ENCODE measurements around the gene PLEK. TPM values are rescaled to one million over a fixed set of nuclear protein-coding genes. Genes with fewer than 3 reads are reported as not detected.
A peak's percentile ranks its signal among the peaks of the same experiment; 100 is the strongest.

The PLEK gene
- total and polyA plus RNA-seq, 11 donors = 1.3 to 90.0 (median 3.1) TPM

GRCh38 chr2:68426446-68426845 lies 61.4 kb downstream of the PLEK start:
- H3K27me3 ChIP-seq = no peaks in the 10 kb centered on the region
- no peaks in the 10 kb centered on the region for H3K9me3 ChIP-seq
- DNase-seq = no peak
- no peak for TF ChIP-seq POLR2A (IDR thresholded peaks at IDR 0.05)
- no peak for TF ChIP-seq CTCF (IDR thresholded peaks at IDR 0.05)
- intact Hi-C loops (cut with DNase I) = no loop called here
- H3K27ac ChIP-seq = peak overlapping the region in 1 of 12 donors; percentile 40
- no peaks in the 10 kb centered on the region for H3K36me3 ChIP-seq
- no peak for ATAC-seq
- no peak overlapping the region for H3K4me3 ChIP-seq
- peaks cover 0 to 50% (median 0%) of the 10 kb centered on the region in 12 donors for H3K4me1 ChIP-seq
- 89 to 98% (median 93%) methylated on average over 1 of the region's 1 CpG for WGBS, 4 donors

GRCh38 chr2:68426848-68427579 lies 61.9 kb downstream of the PLEK start:
- Histone ChIP-seq H3K4me3 (no peak overlapping the region), H3K9me3 (no peaks in the 10 kb centered on the region), H3K36me3 (no peaks in the 10 kb centered on the region), H3K27me3 (no peaks in the 10 kb centered on the region), H3K27ac (peak overlapping the region in 1 of 12 donors; percentile 40), H3K4me1 (peaks cover 0 to 50% (median 0%) of the 10 kb centered on the region in 12 donors)
- DNase-seq = no peak
- intact Hi-C loops (cut with DNase I) = no loop called here
- 88 to 91% (median 90%) methylated on average over 10 of the region's 10 CpGs for WGBS, 4 donors
- no peak for TF ChIP-seq CTCF (IDR thresholded peaks at IDR 0.05)
- no peak for TF ChIP-seq POLR2A (IDR thresholded peaks at IDR 0.05)
- no peak for ATAC-seq

- TF ChIP-seq POLR2A (IDR thresholded peaks at IDR 0.05) (no peak), CTCF (IDR thresholded peaks at IDR 0.05) (no peak)
- DNase-seq (no peak), ATAC-seq (no peak)
- H3K4me3 ChIP-seq = no peak overlapping the region
- H3K36me3 ChIP-seq = no peaks in the 10 kb centered on the region
- WGBS, 4 donors = 24 to 35% (median 30%) methylated on average over 4 of the region's 4 CpGs
- H3K4me1 ChIP-seq = peaks cover 0 to 50% (median 0%) of the 10 kb centered on the region in 12 donors
- H3K9me3 ChIP-seq = no peaks in the 10 kb centered on the region
- no peaks in the 10 kb centered on the region for H3K27me3 ChIP-seq
- H3K27ac ChIP-seq = no peak overlapping the region
- intact Hi-C loops (cut with DNase I) = no loop called here
Measured at GRCh38 chr2:68428126-68428525, 63.0 kb downstream of the PLEK start.

GRCh38 chr2:68428746-68429145 lies 63.7 kb downstream of the PLEK start:
- no peak for ATAC-seq
- no peak overlapping the region for H3K4me3 ChIP-seq
- H3K36me3 ChIP-seq = no peaks in the 10 kb centered on the region
- intact Hi-C loops (cut with DNase I) = no loop called here
- no peaks in the 10 kb centered on the region for H3K27me3 ChIP-seq
- no peaks in the 10 kb centered on the region for H3K9me3 ChIP-seq
- H3K4me1 ChIP-seq = peaks cover 0 to 45% (median 0%) of the 10 kb centered on the region in 12 donors
- no peak for DNase-seq
- 74 to 90% (median 78%) methylated on average over 1 of the region's 1 CpG for whole genome bisulfite sequencing, 4 donors
- H3K27ac ChIP-seq = no peak overlapping the region
- TF ChIP-seq CTCF (IDR thresholded peaks at IDR 0.05) = no peak

Data from heart left ventricle (tissue), 16 donors.